GM19438 (cell line): ENCODE results near the gene BLID.

Source experiments
- ATAC-seq: cut with Tn5 transposase; IDR thresholded peaks from one replicate; pipeline ENCODE4 v1.9.1; 2021; ENCODE audit warnings: low read depth; ENCODE audit not compliant: unreplicated experiment

Gene BLID

GRCh38 chr11:122141725-122142124 is 25.7 kb upstream of the BLID start:
- no peak for ATAC-seq

GRCh38 chr11:122140500-122140899 is 24.5 kb upstream of the BLID start:
- no peak for ATAC-seq

GRCh38 chr11:122139595-122139866 is 23.5 kb upstream of the BLID start:
- ATAC-seq: no peak

GRCh38 chr11:122138744-122139594 is 23.0 kb upstream of the BLID start:
- ATAC-seq: no peak

- no peak for ATAC-seq
These were observed 21.2 kb upstream of the BLID start for GRCh38 chr11:122137078-122137793.

GRCh38 chr11:122131126-122131525 is 15.1 kb upstream of the BLID start:
- no peak for ATAC-seq

GRCh38 chr11:122128146-122128545 is 12.1 kb upstream of the BLID start:
- no peak for ATAC-seq

- no peak for ATAC-seq
These were observed 11.0 kb upstream of the BLID start for GRCh38 chr11:122127020-122127419.

- ATAC-seq: no peak
These were observed 10.1 kb upstream of the BLID start for GRCh38 chr11:122126024-122126688.

GRCh38 chr11:122123263-122123929 is 7.4 kb upstream of the BLID start:
- no peak for ATAC-seq

GRCh38 chr11:122122179-122122578 is 6.2 kb upstream of the BLID start:
- ATAC-seq: no peak

GRCh38 chr11:122120096-122120495 is 4.1 kb upstream of the BLID start:
- ATAC-seq: no peak

GRCh38 chr11:122116591-122116990 is 576 bp upstream of the BLID start:
- ATAC-seq: no peak

GRCh38 chr11:122114976-122115375 is 1.0 kb downstream of the BLID start:
- ATAC-seq: no peak

GRCh38 chr11:122113836-122114825 is 1.9 kb downstream of the BLID start:
- ATAC-seq: no peak

GRCh38 chr11:122112470-122113365 is 3.3 kb downstream of the BLID start:
- ATAC-seq: no peak

- no peak for ATAC-seq
These were observed 6.1 kb downstream of the BLID start for GRCh38 chr11:122109932-122110331.

- ATAC-seq: no peak
These were observed 7.2 kb downstream of the BLID start for GRCh38 chr11:122108828-122109227.
